ENCODE data around the gene PDP2. TPM values are rescaled to one million over a fixed set of nuclear protein-coding genes. Genes with fewer than 3 reads are reported as not detected.
A peak's percentile ranks its signal among the peaks of the same experiment; 100 is the strongest.
"Not testable (repeated sequence)": the region's sequence is repeated elsewhere in the genome, so short reads cannot be mapped to it uniquely, and the experiment has no call there.

The PDP2 gene
- total RNA-seq, 4 donors from 2014 or later = 12.3 to 29.9 (median 15.5) TPM

DNA sequence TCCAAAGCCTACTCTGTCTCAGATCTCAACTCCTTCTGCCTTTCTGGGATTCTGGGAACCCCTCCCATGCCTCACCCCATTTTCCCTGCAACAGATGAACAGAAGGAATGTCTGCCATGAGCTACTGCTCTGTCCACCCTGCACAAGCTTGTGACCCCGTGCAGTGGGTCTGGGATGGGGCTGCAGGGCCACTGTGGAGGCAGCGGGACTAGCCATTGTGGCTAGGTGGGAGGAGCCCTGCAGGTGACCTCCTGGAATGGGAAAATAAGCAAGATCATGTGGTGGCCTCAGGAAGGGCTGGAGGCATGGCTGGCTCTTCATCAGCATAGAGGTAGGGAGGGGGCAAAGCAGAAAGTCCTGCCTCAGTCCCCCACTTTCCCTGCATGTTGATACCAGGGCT, 13.7 kb downstream of the PDP2 start:
- Histone ChIP-seq H3K27ac (no peak overlapping the region), H3K36me3 (peaks cover 0 to 15% (median 0%) of the 10 kb centered on the region in 3 donors), H3K9me3 (no peaks in the 10 kb centered on the region), H3K4me3 (no peak overlapping the region), H3K4me1 (peaks cover 0 to 29% (median 7%) of the 10 kb centered on the region in 4 donors), H3K27me3 (no peaks in the 10 kb centered on the region)
- no peak for TF ChIP-seq EP300 (IDR thresholded peaks at IDR 0.05)
- TF ChIP-seq CTCF (IDR thresholded peaks at IDR 0.05) = no peak
- no peak for TF ChIP-seq POLR2A (IDR thresholded peaks at IDR 0.05)
- WGBS, 2 donors = 89 to 91% methylated on average over 2 of the region's 2 CpGs
- no peak for DNase-seq (ENCODE audit: low spot score in 2 of 2)

GRCh38 chr16:66894948-66895688, 14.8 kb downstream of the PDP2 start:
- DNase-seq (ENCODE audit: low spot score in 2 of 2) = peak; percentile 40 to 77
- TF ChIP-seq EP300 (IDR thresholded peaks at IDR 0.05) = no peak
- TF ChIP-seq CTCF (IDR thresholded peaks at IDR 0.05) = peak; percentile 53 to 78 (median 64)
- Histone ChIP-seq H3K9me3 (no peaks in the 10 kb centered on the region), H3K27ac (peak overlapping the region in 1 of 4 donors; percentile 57), H3K27me3 (no peaks in the 10 kb centered on the region), H3K4me3 (no peak overlapping the region), H3K4me1 (peaks cover 0 to 40% (median 17%) of the 10 kb centered on the region in 4 donors), H3K36me3 (peaks cover 0 to 15% (median 0%) of the 10 kb centered on the region in 3 donors)
- WGBS, 2 donors = 40 to 47% methylated on average over 11 of the region's 11 CpGs

DNA sequence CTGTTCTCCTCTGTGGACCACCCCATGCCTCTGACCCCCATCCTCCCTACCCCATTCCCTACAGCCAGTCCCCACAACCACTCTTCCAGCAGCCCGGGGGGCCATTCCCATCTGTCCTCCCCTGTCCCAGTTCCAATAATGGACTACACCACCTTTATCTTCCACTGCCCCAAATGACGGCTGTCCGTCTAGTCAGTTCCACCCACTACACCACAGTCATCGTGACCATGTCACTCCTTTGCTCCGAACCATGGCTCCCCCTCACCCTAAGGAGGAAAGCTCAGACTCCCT, 15.3 kb downstream of the PDP2 start:
- H3K4me3 ChIP-seq = no peak overlapping the region
- peaks cover 0 to 45% (median 21%) of the 10 kb centered on the region in 4 donors for H3K4me1 ChIP-seq
- peaks cover 0 to 15% (median 0%) of the 10 kb centered on the region in 3 donors for H3K36me3 ChIP-seq
- WGBS, 2 donors = 81 to 82% methylated on average over 5 of the region's 5 CpGs
- TF ChIP-seq POLR2A (IDR thresholded peaks at IDR 0.05) (no peak), EP300 (IDR thresholded peaks at IDR 0.05) (no peak), CTCF (IDR thresholded peaks at IDR 0.05) (no peak)
- DNase-seq (ENCODE audit: low spot score in 2 of 2) = no peak
- H3K27ac ChIP-seq = peak overlapping the region in 2 of 4 donors; percentile 57
- no peaks in the 10 kb centered on the region for H3K9me3 ChIP-seq
- H3K27me3 ChIP-seq = no peaks in the 10 kb centered on the region

DNA sequence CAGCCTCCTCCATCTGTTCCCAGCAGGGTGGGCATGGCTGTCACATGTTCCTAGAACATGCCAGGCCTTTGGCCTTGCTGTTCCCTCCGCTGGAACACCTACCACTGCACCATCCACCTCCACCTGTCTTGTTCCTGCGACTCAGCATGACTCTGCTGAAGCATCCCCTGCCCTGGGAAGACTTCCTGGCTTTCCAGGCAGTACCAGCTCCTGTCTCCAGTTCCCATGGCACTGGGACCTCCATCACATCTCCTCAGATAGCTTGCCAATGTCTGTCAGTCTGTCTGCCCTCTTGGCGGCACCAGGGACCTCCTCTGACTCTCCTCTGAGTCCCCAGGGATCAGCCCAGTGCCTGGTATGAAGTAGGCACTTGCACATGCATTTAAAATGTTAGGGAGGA, 15.7 kb downstream of the PDP2 start:
- Histone ChIP-seq H3K27me3 (no peaks in the 10 kb centered on the region), H3K27ac (peak overlapping the region in 3 of 4 donors; percentile 57 to 62 (median 57)), H3K9me3 (no peaks in the 10 kb centered on the region), H3K36me3 (peaks cover 0 to 15% (median 0%) of the 10 kb centered on the region in 3 donors), H3K4me1 (peaks cover 0 to 49% (median 23%) of the 10 kb centered on the region in 4 donors), H3K4me3 (no peak overlapping the region)
- WGBS, 2 donors = 80 to 89% methylated on average over 3 of the region's 3 CpGs
- no peak for TF ChIP-seq CTCF (IDR thresholded peaks at IDR 0.05)
- no peak for TF ChIP-seq POLR2A (IDR thresholded peaks at IDR 0.05)
- no peak for TF ChIP-seq EP300 (IDR thresholded peaks at IDR 0.05)
- no peak for DNase-seq (ENCODE audit: low spot score in 2 of 2)

- 73% methylated on average over 5 of the region's 5 CpGs for WGBS, 2 donors
- not testable (repeated sequence) for H3K9me3 ChIP-seq; H3K27me3 ChIP-seq; DNase-seq (ENCODE audit: low spot score in 2 of 2); H3K36me3 ChIP-seq; H3K4me3 ChIP-seq
- H3K4me1 ChIP-seq = peaks cover 0 to 56% (median 29%) of the 10 kb centered on the region in 4 donors
- peak overlapping the region in 3 of 4 donors; percentile 57 to 62 (median 57) for H3K27ac ChIP-seq
Observed at GRCh38 chr16:66896682-66897081, 16.4 kb downstream of the PDP2 start.

Measured in tibial nerve (tissue), 4 donors.